GM18505 (cell line): ENCODE results near the gene NPRL2.

ENCODE experiments used
- ATAC-seq: cut with Tn5 transposase; IDR thresholded peaks from one replicate; pipeline ENCODE4 v1.9.1; 2021; ENCODE audit not compliant: unreplicated experiment
- POLR2A ChIP-seq: IDR thresholded peaks from 4 replicates; pipeline ENCODE4 v1.6.1; 2011; ENCODE audit warnings: borderline replicate concordance; ENCODE audit not compliant: insufficient read depth, insufficient read length; ENCODE audit errors: extremely low read depth

The NPRL2 gene

GRCh38 chr3:50350527-50351322, at the start of gene NPRL2, which contains the start of gene CYB561D2:
Gene NPRL2 (minus strand): TSS chr3:50350775. CDS start chr3:50350652, 123 bp downstream.
Gene CYB561D2 (plus strand): TSS chr3:50350862. CDS start chr3:50351434, 572 bp downstream.
- peak; percentile 78 for ATAC-seq
- TF ChIP-seq POLR2A = peak; percentile 95

- TF ChIP-seq POLR2A = no peak
- ATAC-seq = no peak
Observed at GRCh38 chr3:50396502-50396901, 45.9 kb upstream of the NPRL2 start.

GRCh38 chr3:50395070-50395860, 44.7 kb upstream of the NPRL2 start:
- ATAC-seq = no peak
- no peak for TF ChIP-seq POLR2A

- no peak for ATAC-seq
Observed at GRCh38 chr3:50393061-50393460, 42.5 kb upstream of the NPRL2 start.

GRCh38 chr3:50392101-50392715, 41.6 kb upstream of the NPRL2 start:
- no peak for ATAC-seq
- no peak for TF ChIP-seq POLR2A

More at GRCh38 chr3:50393061-50393460, 42.5 kb upstream of the NPRL2 start:
- TF ChIP-seq POLR2A = no peak

GRCh38 chr3:50390508-50391224, 40.1 kb upstream of the NPRL2 start:
- no peak for TF ChIP-seq POLR2A
- ATAC-seq = no peak

GRCh38 chr3:50389414-50389767, 38.8 kb upstream of the NPRL2 start:
- no peak for ATAC-seq
- TF ChIP-seq POLR2A = no peak

- ATAC-seq = no peak
- TF ChIP-seq POLR2A = no peak
Observed at GRCh38 chr3:50388720-50389413, 38.3 kb upstream of the NPRL2 start.

- TF ChIP-seq POLR2A = no peak
- no peak for ATAC-seq
Observed at GRCh38 chr3:50388016-50388719, 37.6 kb upstream of the NPRL2 start.

- TF ChIP-seq POLR2A = no peak
- no peak for ATAC-seq
Observed at GRCh38 chr3:50385754-50386153, 35.2 kb upstream of the NPRL2 start.

- no peak for TF ChIP-seq POLR2A
- no peak for ATAC-seq
Observed at GRCh38 chr3:50383750-50384149, 33.2 kb upstream of the NPRL2 start.

- ATAC-seq = no peak
- no peak for TF ChIP-seq POLR2A
Observed at GRCh38 chr3:50382722-50383121, 32.1 kb upstream of the NPRL2 start.
